ENCODE data around the gene DNAH17. TPM values are rescaled to one million over a fixed set of nuclear protein-coding genes. Genes with fewer than 3 reads are reported as not detected.

DNAH17 gene
- polyA plus RNA-seq, 4 donors = 0.57 to 3.6 TPM; not detected in 2

DNA sequence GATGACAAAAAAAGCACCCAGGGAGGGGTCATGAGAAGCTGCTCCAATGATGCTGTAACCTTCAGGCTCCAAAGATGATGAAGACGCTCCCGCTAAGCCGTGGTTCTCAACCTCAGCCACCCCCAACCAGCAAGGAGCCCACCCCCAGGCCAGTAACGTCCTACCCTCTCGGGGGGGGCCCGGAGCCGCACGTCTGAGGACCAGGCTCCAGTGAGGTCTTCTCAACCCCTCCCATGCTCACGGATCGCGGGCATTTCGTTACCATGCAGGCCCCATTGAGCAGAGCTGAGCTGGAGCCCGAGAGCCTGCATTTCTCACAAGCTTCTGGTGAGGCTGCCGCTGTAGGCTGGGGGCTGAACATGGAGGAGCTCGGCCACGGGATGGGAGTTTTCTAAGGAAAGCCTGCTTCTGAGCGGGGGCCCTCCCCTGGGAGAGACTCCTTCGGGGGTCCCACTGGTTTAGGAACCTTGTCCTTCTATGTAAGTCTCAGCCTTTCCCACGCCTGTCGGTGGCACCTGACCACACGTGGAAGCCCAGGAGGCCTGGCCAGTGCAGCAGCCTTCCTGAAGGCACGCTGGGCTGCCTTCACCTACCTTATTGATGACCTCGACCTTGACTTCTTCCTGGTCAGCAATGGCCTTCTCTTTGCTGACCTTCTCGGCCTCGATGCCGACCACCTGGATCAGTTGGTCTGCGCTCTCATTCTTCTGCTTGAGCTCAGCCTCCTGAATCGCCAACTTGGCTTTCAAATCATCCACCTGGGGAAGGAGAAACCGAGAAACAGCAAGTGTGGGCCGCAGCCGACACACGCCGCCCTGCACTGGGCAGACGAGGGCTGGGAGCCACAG, 116.0 kb downstream of the DNAH17 start:
- Histone ChIP-seq H3K4me1 (ENCODE audit: control insufficient read depth in 3 of 3, insufficient read depth in 2 of 3, low read depth in 1 of 3, low read length in 2 of 3) (no peaks in the 10 kb centered on the region), H3K36me3 (ENCODE audit: control insufficient read depth in 3 of 3, insufficient read depth in 2 of 3, low read depth in 1 of 3, low read length in 3 of 3) (no peaks in the 10 kb centered on the region), H3K27me3 (ENCODE audit: control insufficient read depth in 3 of 3, insufficient read depth in 3 of 3, low read length in 3 of 3) (no peaks in the 10 kb centered on the region), H3K4me3 (ENCODE audit: low read depth in 1 of 3, low read length in 3 of 3) (no peak overlapping the region), H3K9me3 (ENCODE audit: control insufficient read depth in 2 of 2, insufficient read depth in 1 of 2, low read depth in 1 of 2, low read length in 1 of 2) (no peaks in the 10 kb centered on the region), H3K27ac (ENCODE audit: low read depth in 1 of 3, low read length in 2 of 3) (no peak overlapping the region)
- DNase-seq = no peak
- WGBS, 3 donors = 84 to 88% (median 87%) methylated on average over 34 of the region's 34 CpGs
- no peak for FAIRE-seq

DNA sequence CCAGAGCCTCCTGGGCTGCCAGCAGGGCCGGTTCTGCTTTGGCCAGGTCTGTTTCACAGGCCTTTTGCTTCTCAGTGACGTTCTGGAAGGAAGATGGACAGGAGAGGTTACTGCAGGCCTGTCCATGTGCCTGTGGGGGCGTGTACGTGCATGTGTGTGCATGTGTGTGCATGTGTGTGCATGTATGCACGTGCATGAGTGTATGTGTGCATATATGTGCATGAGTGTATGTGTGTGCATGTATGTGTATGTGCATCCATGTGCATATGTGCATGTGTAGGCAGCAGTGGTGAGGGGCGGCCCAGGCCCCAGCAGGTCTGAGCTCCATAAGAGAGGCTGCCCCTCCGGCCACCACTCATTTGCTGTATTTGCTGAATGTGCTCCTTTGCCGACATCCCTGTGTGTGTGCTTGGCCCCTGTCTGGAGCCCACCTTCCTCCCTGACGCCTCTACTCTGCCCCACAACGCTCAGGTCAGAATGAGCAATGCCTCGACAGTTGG, 117.0 kb downstream of the DNAH17 start:
- FAIRE-seq (no peak), DNase-seq (no peak)
- H3K27me3 ChIP-seq (ENCODE audit: control insufficient read depth in 3 of 3, insufficient read depth in 3 of 3, low read length in 3 of 3) = no peaks in the 10 kb centered on the region
- no peak overlapping the region for H3K4me3 ChIP-seq (ENCODE audit: low read depth in 1 of 3, low read length in 3 of 3)
- H3K9me3 ChIP-seq (ENCODE audit: control insufficient read depth in 2 of 2, insufficient read depth in 1 of 2, low read depth in 1 of 2, low read length in 1 of 2) = no peaks in the 10 kb centered on the region
- no peak overlapping the region for H3K27ac ChIP-seq (ENCODE audit: low read depth in 1 of 3, low read length in 2 of 3)
- no peaks in the 10 kb centered on the region for H3K4me1 ChIP-seq (ENCODE audit: control insufficient read depth in 3 of 3, insufficient read depth in 2 of 3, low read depth in 1 of 3, low read length in 2 of 3)
- WGBS, 3 donors = 73 to 84% (median 78%) methylated on average over 11 of the region's 11 CpGs
- no peaks in the 10 kb centered on the region for H3K36me3 ChIP-seq (ENCODE audit: control insufficient read depth in 3 of 3, insufficient read depth in 2 of 3, low read depth in 1 of 3, low read length in 3 of 3)

DNA sequence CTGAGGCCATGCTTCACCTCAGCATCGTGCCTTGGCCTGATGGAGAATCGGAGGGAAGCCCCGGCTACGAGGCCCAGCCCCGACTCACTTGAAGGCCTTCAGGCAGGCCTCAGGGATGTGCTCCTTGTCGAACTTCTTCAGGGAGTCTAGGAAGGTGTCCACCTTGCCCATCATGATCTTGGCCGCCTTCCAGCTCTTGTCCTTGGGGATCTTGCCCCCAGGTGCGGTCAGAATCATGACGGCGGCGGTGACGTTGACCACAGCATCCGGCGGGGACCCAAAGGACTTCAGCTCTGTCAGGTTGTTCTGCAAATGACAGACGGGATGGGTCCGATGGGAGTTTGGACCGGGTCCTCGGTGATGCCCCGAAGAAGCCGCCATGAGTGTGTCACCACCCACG, 117.5 kb downstream of the DNAH17 start:
- Histone ChIP-seq H3K27me3 (ENCODE audit: control insufficient read depth in 3 of 3, insufficient read depth in 3 of 3, low read length in 3 of 3) (no peaks in the 10 kb centered on the region), H3K4me1 (ENCODE audit: control insufficient read depth in 3 of 3, insufficient read depth in 2 of 3, low read depth in 1 of 3, low read length in 2 of 3) (no peaks in the 10 kb centered on the region), H3K27ac (ENCODE audit: low read depth in 1 of 3, low read length in 2 of 3) (no peak overlapping the region), H3K36me3 (ENCODE audit: control insufficient read depth in 3 of 3, insufficient read depth in 2 of 3, low read depth in 1 of 3, low read length in 3 of 3) (no peaks in the 10 kb centered on the region), H3K9me3 (ENCODE audit: control insufficient read depth in 2 of 2, insufficient read depth in 1 of 2, low read depth in 1 of 2, low read length in 1 of 2) (no peaks in the 10 kb centered on the region), H3K4me3 (ENCODE audit: low read depth in 1 of 3, low read length in 3 of 3) (no peak overlapping the region)
- no peak for DNase-seq
- WGBS, 3 donors = 83 to 94% (median 90%) methylated on average over 21 of the region's 21 CpGs
- FAIRE-seq = no peak

DNA sequence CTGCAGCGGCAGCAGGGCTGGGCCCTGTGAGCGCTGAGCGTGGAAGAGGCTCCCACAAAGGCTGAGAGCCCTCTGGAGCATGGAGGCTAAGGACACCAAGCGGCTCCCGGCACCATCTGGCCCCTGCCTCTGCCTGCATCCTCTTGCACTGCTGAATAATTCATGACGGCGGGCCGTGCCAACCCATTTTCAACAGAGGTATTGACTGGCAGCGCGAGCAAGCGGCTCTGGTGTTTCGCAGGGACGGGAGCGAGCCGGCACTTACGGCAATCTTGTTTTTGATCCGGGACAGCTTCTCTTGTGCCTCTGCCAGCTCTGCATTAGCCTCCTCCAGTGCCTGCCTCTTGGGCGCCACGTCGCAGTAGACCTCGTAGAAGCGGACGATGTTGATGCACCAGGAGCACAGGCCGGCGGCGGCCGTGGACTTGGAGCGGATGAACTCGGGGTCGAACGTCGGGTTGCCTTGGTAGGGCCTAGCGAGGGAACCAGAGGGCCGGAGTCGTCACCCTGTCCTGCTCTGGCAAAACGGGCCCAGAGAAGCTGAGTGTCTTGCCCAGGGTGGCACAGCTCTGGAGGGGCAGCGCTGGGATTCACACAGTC, 118.4 kb downstream of the DNAH17 start:
- Histone ChIP-seq H3K4me1 (ENCODE audit: control insufficient read depth in 3 of 3, insufficient read depth in 2 of 3, low read depth in 1 of 3, low read length in 2 of 3) (no peaks in the 10 kb centered on the region), H3K36me3 (ENCODE audit: control insufficient read depth in 3 of 3, insufficient read depth in 2 of 3, low read depth in 1 of 3, low read length in 3 of 3) (no peaks in the 10 kb centered on the region), H3K4me3 (ENCODE audit: low read depth in 1 of 3, low read length in 3 of 3) (no peak overlapping the region), H3K27me3 (ENCODE audit: control insufficient read depth in 3 of 3, insufficient read depth in 3 of 3, low read length in 3 of 3) (no peaks in the 10 kb centered on the region), H3K27ac (ENCODE audit: low read depth in 1 of 3, low read length in 2 of 3) (no peak overlapping the region), H3K9me3 (ENCODE audit: control insufficient read depth in 2 of 2, insufficient read depth in 1 of 2, low read depth in 1 of 2, low read length in 1 of 2) (no peaks in the 10 kb centered on the region)
- FAIRE-seq = no peak
- 92 to 94% (median 92%) methylated on average over 35 to 37 of the region's 37 CpGs for WGBS, 3 donors
- DNase-seq = no peak

DNA sequence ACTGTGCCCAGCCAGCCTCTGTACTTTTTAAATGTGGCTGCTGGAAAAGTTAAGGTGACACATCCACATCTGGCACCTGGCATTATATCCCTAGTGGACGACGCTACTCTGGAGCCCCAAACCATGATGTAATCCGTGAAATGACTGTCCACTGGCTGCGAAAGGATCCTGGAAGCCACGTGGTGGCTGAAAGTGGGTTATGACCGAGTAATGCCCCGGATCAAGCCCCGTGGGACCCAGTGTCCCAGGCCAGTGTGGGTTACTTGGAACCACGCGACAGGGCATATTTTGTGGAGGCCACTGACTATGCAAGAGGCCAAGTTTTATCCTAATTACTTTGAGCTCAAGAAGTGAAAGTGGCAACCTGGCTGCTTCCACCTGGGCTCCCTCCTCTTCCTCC, 119.1 kb downstream of the DNAH17 start:
- no peak for FAIRE-seq
- Histone ChIP-seq H3K9me3 (ENCODE audit: control insufficient read depth in 2 of 2, insufficient read depth in 1 of 2, low read depth in 1 of 2, low read length in 1 of 2) (no peaks in the 10 kb centered on the region), H3K27ac (ENCODE audit: low read depth in 1 of 3, low read length in 2 of 3) (no peak overlapping the region), H3K4me1 (ENCODE audit: control insufficient read depth in 3 of 3, insufficient read depth in 2 of 3, low read depth in 1 of 3, low read length in 2 of 3) (no peaks in the 10 kb centered on the region), H3K4me3 (ENCODE audit: low read depth in 1 of 3, low read length in 3 of 3) (no peak overlapping the region), H3K27me3 (ENCODE audit: control insufficient read depth in 3 of 3, insufficient read depth in 3 of 3, low read length in 3 of 3) (no peaks in the 10 kb centered on the region), H3K36me3 (ENCODE audit: control insufficient read depth in 3 of 3, insufficient read depth in 2 of 3, low read depth in 1 of 3, low read length in 3 of 3) (no peaks in the 10 kb centered on the region)
- WGBS, 3 donors = 74 to 85% (median 83%) methylated on average over 10 of the region's 10 CpGs
- no peak for DNase-seq

DNA sequence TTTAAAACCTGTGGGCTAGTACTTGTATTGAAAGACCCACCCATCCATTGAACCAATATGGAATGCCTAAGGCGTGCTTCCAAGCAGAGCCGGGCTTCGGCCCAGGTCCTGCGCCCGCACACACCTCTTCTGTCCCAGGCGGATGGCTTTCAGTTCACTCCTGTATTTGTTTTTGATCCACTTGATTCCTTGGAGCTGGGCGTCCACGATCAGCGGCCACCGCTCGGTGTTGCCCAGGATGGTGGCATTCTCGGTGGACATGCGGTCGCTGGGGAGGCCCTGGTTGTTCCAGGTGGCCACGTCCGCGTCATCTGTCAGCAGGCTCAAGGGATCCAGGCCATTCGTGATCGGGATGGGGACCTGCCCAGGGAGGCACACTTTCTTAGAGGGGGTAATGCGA, 122.8 kb downstream of the DNAH17 start:
- FAIRE-seq (no peak), DNase-seq (no peak)
- H3K9me3 ChIP-seq (ENCODE audit: control insufficient read depth in 2 of 2, insufficient read depth in 1 of 2, low read depth in 1 of 2, low read length in 1 of 2) = no peaks in the 10 kb centered on the region
- no peaks in the 10 kb centered on the region for H3K4me1 ChIP-seq (ENCODE audit: control insufficient read depth in 3 of 3, insufficient read depth in 2 of 3, low read depth in 1 of 3, low read length in 2 of 3)
- H3K36me3 ChIP-seq (ENCODE audit: control insufficient read depth in 3 of 3, insufficient read depth in 2 of 3, low read depth in 1 of 3, low read length in 3 of 3) = no peaks in the 10 kb centered on the region
- H3K4me3 ChIP-seq (ENCODE audit: low read depth in 1 of 3, low read length in 3 of 3) = no peak overlapping the region
- 94 to 95% (median 94%) methylated on average over 20 of the region's 20 CpGs for WGBS, 3 donors
- no peak overlapping the region for H3K27ac ChIP-seq (ENCODE audit: low read depth in 1 of 3, low read length in 2 of 3)
- no peaks in the 10 kb centered on the region for H3K27me3 ChIP-seq (ENCODE audit: control insufficient read depth in 3 of 3, insufficient read depth in 3 of 3, low read length in 3 of 3)

DNA sequence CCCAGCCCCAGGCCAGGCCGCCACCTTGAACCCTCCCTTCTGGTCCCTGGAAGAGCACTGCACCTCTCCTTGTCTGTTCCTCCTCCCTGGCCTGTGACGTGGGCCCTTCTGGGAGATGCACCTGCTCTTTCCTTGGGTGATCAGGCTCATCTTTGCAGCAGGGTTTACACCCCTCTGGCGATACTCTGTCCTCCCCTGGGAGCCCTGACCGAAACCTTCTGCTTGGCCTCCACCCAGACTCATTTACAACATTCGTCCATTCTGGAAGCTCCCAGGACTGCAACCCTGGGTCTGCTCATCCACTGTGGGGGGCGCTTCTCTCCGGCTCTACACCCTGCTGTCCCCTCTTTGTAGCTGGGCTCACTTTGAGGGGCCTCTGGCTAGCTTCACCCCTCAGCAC, 125.4 kb downstream of the DNAH17 start:
- no peak overlapping the region for H3K4me3 ChIP-seq (ENCODE audit: low read depth in 1 of 3, low read length in 3 of 3)
- DNase-seq (no peak), FAIRE-seq (no peak)
- H3K9me3 ChIP-seq (ENCODE audit: control insufficient read depth in 2 of 2, insufficient read depth in 1 of 2, low read depth in 1 of 2, low read length in 1 of 2) = no peaks in the 10 kb centered on the region
- no peaks in the 10 kb centered on the region for H3K36me3 ChIP-seq (ENCODE audit: control insufficient read depth in 3 of 3, insufficient read depth in 2 of 3, low read depth in 1 of 3, low read length in 3 of 3)
- H3K27me3 ChIP-seq (ENCODE audit: control insufficient read depth in 3 of 3, insufficient read depth in 3 of 3, low read length in 3 of 3) = no peaks in the 10 kb centered on the region
- no peak overlapping the region for H3K27ac ChIP-seq (ENCODE audit: low read depth in 1 of 3, low read length in 2 of 3)
- H3K4me1 ChIP-seq (ENCODE audit: control insufficient read depth in 3 of 3, insufficient read depth in 2 of 3, low read depth in 1 of 3, low read length in 2 of 3) = no peaks in the 10 kb centered on the region
- 82 to 85% (median 82%) methylated on average over 6 to 7 of the region's 7 CpGs for WGBS, 3 donors

DNA sequence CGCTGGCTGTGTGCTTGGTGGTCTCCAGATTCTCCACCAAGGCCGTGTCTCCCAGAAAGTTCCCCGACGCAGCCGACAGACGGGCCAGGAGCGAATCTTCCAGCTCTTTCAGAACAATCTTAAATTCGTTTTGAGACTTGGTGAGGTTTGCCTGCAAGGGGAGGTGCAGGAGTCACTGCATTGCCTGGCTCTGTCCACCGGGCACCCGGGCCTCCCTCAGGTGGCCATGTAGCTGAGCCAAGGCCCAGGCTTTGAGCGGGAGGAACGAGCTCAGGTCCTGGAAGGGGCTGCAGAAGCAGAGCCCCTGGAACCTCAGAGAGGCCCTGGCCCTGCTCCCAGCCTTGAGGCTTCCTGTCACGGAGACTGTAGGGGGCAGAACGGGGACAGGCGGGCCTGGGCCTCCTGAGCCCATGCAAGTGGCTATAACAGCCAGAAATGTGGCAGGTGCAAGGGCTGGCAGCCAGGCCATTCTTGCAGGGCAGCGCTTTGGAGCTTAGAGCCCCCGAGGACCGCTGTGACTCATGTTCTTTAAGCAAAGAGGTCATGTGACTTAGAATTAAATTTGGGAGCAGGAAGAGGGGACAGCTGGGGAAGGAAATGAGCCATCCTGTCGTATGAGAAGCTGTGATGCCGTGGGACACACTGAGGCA, 126.4 kb downstream of the DNAH17 start:
- WGBS, 3 donors = 66 to 75% (median 71%) methylated on average over 18 to 20 of the region's 20 CpGs
- Histone ChIP-seq H3K4me3 (ENCODE audit: low read depth in 1 of 3, low read length in 3 of 3) (no peak overlapping the region), H3K27ac (ENCODE audit: low read depth in 1 of 3, low read length in 2 of 3) (no peak overlapping the region), H3K4me1 (ENCODE audit: control insufficient read depth in 3 of 3, insufficient read depth in 2 of 3, low read depth in 1 of 3, low read length in 2 of 3) (no peaks in the 10 kb centered on the region), H3K27me3 (ENCODE audit: control insufficient read depth in 3 of 3, insufficient read depth in 3 of 3, low read length in 3 of 3) (no peaks in the 10 kb centered on the region), H3K9me3 (ENCODE audit: control insufficient read depth in 2 of 2, insufficient read depth in 1 of 2, low read depth in 1 of 2, low read length in 1 of 2) (no peaks in the 10 kb centered on the region), H3K36me3 (ENCODE audit: control insufficient read depth in 3 of 3, insufficient read depth in 2 of 3, low read depth in 1 of 3, low read length in 3 of 3) (no peaks in the 10 kb centered on the region)
- FAIRE-seq = no peak
- no peak for DNase-seq

All from small intestine (tissue), 7 donors.